PFSK-1 (cell line): ENCODE measurements around the gene PHLDB1.

Experiments
- FOXP2 ChIP-seq: optimal IDR thresholded peaks from 2 replicates; pipeline ENCODE3; 2011; ENCODE audit warnings: borderline replicate concordance, control low read depth, inconsistent platforms; ENCODE audit not compliant: insufficient read depth; ENCODE audit errors: extremely low read length, extremely low read depth
- POLR2AphosphoS5 ChIP-seq: IDR thresholded peaks from 2 replicates; pipeline ENCODE4 v1.6.1; 2012; ENCODE audit warnings: low read depth, mild to moderate bottlenecking, control low read depth, low read length, moderate library complexity
- SIN3A ChIP-seq: IDR thresholded peaks from 2 replicates; pipeline ENCODE4 v1.6.1; 2012; ENCODE audit warnings: mild to moderate bottlenecking, low read length, moderate library complexity, borderline replicate concordance; ENCODE audit not compliant: insufficient read depth
- TAF1 ChIP-seq: IDR thresholded peaks from 2 replicates; pipeline ENCODE4 v1.6.1; 2012; ENCODE audit warnings: low read length, control low read depth, borderline replicate concordance; ENCODE audit not compliant: insufficient read depth
- TF ChIP-seq, protein P1 (sequence below), 2 experiments: IDR thresholded peaks; 2 replicates each; pipeline versions ENCODE4 v1.6.1 to v1.8.0; 2011 to 2012; ENCODE audit warnings: low read depth in 2 of 2, low read length in 2 of 2, control low read depth in 1 of 2, inconsistent platforms in 1 of 2, mild to moderate bottlenecking in 1 of 2, moderate library complexity in 1 of 2; ENCODE audit not compliant: insufficient read depth in 1 of 2

PHLDB1 gene

DNA sequence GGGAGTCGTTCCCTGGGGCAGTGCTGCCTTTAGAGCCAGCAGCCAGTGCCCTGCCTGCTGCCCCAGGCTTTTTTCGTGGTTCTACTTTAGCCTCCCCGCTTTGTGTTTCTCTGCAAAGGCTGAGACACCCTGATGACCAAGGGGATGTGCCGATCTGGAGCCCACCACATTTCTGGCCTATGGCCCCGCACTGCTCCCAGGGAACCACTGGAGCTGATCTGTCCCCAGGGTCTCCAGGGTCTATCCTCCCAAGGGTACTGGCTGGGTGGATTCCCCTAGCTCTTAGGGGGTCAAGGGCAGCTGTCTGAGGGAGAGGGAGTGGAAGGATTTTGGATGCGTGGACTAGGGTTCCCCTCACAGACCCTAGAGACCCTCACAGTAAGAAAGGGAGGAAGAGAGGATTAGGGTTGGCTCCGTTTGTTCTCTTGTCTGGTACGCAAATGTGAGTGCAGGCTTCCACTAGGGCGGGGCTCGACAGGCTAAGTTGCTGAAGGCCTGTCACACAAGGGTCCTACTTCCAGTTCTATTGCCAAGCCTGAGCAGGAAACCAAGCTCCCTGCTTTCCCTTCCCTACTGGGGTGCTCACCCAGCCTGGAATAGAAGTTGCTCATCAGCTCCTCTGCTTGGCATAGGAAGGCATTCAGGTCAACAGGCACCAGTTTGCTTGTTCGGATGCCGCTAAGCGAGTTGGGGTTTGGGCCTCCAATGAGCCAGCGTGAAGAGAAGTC is 52.7 kb downstream of the PHLDB1 start:
- TF ChIP-seq POLR2AphosphoS5, result no peak
- TF ChIP-seq, protein P1, sequence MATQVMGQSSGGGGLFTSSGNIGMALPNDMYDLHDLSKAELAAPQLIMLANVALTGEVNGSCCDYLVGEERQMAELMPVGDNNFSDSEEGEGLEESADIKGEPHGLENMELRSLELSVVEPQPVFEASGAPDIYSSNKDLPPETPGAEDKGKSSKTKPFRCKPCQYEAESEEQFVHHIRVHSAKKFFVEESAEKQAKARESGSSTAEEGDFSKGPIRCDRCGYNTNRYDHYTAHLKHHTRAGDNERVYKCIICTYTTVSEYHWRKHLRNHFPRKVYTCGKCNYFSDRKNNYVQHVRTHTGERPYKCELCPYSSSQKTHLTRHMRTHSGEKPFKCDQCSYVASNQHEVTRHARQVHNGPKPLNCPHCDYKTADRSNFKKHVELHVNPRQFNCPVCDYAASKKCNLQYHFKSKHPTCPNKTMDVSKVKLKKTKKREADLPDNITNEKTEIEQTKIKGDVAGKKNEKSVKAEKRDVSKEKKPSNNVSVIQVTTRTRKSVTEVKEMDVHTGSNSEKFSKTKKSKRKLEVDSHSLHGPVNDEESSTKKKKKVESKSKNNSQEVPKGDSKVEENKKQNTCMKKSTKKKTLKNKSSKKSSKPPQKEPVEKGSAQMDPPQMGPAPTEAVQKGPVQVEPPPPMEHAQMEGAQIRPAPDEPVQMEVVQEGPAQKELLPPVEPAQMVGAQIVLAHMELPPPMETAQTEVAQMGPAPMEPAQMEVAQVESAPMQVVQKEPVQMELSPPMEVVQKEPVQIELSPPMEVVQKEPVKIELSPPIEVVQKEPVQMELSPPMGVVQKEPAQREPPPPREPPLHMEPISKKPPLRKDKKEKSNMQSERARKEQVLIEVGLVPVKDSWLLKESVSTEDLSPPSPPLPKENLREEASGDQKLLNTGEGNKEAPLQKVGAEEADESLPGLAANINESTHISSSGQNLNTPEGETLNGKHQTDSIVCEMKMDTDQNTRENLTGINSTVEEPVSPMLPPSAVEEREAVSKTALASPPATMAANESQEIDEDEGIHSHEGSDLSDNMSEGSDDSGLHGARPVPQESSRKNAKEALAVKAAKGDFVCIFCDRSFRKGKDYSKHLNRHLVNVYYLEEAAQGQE (IDR thresholded peaks at IDR 0.05; ENCODE audit: insufficient read depth in 1 of 2, low read depth in 2 of 2, low read length in 2 of 2), result no peak
- TF ChIP-seq SIN3A, result no peak

DNA sequence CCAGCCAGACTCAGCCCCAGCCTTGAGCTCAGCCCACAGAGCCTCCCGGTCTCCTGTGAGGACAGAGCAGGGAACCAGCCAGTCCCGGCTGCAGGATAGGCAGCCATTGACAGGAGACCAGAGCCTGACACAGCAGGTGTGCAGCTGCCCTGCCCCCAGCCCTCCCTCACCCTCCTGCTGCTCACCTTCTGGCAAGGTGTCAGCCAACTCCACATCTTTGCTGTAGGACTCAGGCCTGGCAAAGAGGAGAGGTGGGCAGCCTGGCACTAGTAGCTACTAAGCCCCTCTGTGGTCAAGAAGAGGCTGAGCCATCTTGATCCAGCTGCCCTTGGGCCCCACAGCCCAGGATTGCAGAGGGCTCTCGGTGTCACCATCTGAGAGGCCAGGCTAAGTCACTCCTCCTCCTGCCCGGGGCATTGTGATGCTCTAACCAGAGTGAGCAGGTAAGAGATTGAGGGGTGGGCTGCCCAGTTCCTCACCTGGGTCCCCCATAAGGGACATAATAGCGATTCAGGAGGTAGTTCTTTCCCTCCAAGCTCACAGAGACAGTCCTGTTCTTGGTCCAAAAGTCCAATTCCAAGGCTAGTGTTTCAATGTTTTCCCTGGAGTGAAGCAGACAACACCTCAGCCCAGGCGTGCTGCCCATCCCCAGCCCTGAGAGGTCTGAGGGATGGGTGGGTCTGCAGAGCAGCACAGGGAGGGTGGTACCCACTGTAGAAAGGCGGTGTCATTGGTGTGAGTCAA is 53.4 kb downstream of the PHLDB1 start:
- TF ChIP-seq FOXP2 (no peak), TAF1 (no peak), SIN3A (no peak), POLR2AphosphoS5 (no peak)
- TF ChIP-seq, protein P1 (IDR thresholded peaks at IDR 0.05; ENCODE audit: insufficient read depth in 1 of 2, low read depth in 2 of 2, low read length in 2 of 2), result no peak

DNA sequence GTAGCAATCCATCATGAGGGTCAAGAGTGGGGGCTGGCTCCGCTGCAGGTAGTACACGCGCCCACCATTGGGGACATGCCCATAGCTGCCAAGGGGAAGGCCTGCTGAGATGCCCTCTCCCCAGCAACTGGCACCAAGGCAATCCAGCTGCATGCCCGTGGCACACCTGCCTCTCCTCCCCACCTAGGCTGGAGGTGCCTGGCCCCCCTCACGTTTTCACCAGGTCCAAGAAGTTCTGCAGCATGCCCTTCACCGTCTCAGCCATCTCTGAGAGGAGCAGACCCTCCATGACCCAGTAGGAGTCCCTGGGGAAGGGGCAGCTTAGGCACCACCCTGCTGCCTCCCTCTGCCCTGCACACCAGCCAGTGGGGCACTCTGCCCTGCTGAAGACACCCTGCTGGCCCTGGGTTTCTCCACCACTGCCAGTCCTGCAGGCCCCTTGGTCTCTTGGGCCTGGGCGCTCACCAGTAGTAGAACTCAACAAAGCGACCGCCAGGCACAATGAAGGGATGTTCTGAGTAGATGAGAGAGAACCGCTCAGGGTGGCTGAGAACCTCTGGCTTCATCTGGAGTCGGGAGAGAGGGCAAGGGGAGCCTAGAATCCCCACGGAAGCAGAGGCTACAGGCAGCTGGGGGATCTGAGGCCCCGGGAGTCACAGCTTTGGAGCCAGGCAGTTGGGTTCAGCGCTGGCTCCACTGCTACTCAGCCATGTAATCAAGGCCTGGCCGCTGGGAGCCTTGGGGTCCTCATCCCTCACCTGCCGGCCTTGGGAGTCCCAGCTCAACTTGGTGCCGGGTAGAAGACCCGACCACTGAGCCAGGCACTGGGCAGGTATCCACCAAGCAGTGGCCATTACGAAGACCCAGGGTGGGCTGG is 54.2 kb downstream of the PHLDB1 start:
- TF ChIP-seq SIN3A (no peak), FOXP2 (no peak), POLR2AphosphoS5 (no peak), TAF1 (no peak)
- TF ChIP-seq, protein P1 (IDR thresholded peaks at IDR 0.05; ENCODE audit: insufficient read depth in 1 of 2, low read depth in 2 of 2, low read length in 2 of 2), result no peak

DNA sequence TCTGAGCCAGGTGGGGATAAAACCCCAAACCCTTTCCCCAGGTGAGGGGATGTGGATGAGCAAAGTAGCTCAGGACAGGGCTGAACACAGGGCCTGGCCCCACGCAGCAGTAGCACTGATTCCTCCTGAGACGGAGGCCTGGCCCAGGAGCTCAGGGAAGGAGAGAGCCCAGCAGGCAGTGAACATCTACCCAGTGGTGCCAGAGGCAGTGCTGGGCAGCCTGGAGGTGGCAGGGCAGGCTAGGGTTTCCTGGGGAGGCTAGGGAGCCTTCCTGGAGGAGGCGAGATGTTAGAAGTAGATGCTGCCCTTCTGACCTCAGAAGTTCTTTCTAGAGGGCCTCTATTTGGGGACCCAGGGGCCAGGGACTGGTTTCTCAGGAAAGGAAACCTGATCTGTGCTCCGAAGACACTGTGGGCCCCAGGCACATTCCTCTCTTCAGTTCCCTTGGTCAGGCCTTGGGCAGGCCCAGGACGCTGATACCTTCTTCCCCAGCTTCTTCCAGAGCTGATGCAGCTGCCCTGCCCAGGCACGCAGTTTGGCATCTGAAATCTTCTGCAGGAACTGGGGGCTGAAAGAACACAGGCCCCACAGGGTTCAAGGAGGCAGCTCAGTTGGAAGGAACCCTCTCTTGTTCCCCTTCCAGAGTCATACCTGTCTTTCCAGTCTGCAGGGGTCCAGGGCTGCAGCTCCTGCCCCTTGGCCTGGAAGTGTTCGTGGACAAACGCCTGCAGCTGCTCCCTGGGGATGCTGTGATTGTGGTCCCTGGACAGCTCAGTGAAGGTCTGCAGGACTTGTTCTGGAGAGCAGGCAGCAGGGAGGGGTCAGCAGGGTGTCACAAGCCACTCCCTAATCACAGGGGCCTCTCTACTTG is 55.2 kb downstream of the PHLDB1 start:
- TF ChIP-seq FOXP2 (no peak), SIN3A (no peak), POLR2AphosphoS5 (no peak)
- TF ChIP-seq, protein P1 (IDR thresholded peaks at IDR 0.05; ENCODE audit: insufficient read depth in 1 of 2, low read depth in 2 of 2, low read length in 2 of 2), result no peak
